Measurements from ENCODE around the gene ZNF287.

Gene ZNF287

DNA sequence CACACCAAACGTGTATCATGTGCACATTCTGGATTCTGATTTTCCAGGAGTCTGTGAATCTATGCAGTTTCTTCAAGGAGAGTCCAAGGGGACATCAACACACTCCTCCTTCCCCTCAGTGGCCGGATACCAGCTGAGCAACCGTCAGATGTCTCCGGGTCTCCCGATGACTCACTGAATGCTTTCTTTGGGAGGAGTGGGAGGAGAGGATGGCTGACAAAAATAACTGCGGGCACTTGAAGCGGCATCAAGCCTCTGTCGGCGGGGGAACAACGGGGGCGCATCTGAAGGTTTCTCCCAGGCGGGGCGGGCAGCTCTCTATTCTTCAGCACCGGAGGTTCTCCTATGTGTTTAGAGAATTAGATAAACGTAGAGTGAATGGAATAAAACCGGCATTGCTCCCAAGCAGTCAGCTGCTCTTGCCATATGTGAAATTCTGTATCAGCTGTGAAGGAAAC, 52.4 kb downstream of the ZNF287 start:
- no peak overlapping the region for H3K27ac ChIP-seq
- TF ChIP-seq, protein P1, sequence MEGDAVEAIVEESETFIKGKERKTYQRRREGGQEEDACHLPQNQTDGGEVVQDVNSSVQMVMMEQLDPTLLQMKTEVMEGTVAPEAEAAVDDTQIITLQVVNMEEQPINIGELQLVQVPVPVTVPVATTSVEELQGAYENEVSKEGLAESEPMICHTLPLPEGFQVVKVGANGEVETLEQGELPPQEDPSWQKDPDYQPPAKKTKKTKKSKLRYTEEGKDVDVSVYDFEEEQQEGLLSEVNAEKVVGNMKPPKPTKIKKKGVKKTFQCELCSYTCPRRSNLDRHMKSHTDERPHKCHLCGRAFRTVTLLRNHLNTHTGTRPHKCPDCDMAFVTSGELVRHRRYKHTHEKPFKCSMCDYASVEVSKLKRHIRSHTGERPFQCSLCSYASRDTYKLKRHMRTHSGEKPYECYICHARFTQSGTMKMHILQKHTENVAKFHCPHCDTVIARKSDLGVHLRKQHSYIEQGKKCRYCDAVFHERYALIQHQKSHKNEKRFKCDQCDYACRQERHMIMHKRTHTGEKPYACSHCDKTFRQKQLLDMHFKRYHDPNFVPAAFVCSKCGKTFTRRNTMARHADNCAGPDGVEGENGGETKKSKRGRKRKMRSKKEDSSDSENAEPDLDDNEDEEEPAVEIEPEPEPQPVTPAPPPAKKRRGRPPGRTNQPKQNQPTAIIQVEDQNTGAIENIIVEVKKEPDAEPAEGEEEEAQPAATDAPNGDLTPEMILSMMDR (IDR thresholded peaks at IDR 0.05) = no peak
- TF ChIP-seq ZFX (IDR thresholded peaks at IDR 0.05; ENCODE audit: borderline replicate concordance) = no peak

DNA sequence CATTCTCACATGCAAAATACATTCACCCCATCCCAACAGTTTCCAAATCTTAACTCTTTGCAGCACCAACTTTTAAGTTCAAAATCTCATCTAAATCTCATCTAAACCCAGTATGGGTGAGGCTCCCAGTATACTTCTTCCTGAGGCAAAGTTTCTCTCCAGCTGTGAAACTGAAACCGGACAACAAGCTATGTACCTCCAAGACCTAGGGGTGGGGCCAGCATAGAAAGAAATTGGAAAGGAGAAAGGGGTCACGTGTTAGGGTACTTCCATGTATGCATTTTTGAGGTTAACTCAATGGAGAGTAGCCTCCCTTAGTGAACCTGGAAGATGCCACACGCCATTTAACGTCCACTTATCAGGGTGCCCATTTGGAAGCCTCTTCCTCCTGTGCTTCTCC, 53.1 kb downstream of the ZNF287 start:
- no peak overlapping the region for H3K27ac ChIP-seq
- TF ChIP-seq, protein P1 (IDR thresholded peaks at IDR 0.05) = no peak
- no peak for TF ChIP-seq ZFX (IDR thresholded peaks at IDR 0.05; ENCODE audit: borderline replicate concordance)

DNA sequence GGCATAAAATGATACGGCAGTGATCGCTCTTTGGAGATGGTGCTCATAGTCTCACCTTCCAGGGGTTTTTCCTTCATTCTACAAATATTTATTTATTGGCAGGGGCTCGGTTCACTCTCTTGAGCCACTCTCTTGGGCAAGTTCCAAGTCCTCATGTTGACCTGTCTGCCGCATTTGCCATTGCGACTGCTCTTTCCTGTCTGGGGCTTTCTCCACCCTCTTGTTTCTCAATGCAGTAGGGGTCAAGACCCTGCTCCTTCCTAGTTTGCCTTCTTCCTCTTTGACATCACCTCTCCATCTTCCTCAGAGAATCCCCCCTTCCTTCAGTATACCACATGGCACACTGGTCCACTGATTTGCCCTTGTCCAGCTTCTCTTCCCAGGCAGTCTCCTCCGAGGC, 55.1 kb downstream of the ZNF287 start:
- TF ChIP-seq ZFX (IDR thresholded peaks at IDR 0.05; ENCODE audit: borderline replicate concordance) = no peak
- TF ChIP-seq, protein P1 (IDR thresholded peaks at IDR 0.05) = no peak
- no peak overlapping the region for H3K27ac ChIP-seq

DNA sequence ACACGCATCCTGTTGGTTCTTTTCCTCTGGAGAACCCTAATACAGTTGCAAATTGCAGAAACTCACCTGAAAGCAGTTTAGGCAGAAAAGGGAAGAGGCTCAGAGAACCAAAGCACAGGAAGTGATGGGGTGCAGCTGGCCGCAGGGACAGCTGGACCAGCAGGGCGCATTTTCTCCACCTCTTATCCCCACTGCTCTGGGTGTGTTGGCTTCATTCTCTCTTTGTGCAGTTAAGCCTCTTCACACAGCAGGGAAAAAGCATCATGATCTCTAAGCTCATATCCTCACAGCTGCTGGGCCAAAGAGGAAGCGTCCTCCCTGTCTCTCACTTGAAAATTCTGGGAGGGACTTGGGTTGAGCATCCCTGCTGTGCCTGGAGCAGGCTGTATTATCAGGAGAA, 57.0 kb downstream of the ZNF287 start:
- H3K27ac ChIP-seq = no peak overlapping the region
- TF ChIP-seq ZFX (IDR thresholded peaks at IDR 0.05; ENCODE audit: borderline replicate concordance) = no peak
- TF ChIP-seq, protein P1 (IDR thresholded peaks at IDR 0.05) = no peak

DNA sequence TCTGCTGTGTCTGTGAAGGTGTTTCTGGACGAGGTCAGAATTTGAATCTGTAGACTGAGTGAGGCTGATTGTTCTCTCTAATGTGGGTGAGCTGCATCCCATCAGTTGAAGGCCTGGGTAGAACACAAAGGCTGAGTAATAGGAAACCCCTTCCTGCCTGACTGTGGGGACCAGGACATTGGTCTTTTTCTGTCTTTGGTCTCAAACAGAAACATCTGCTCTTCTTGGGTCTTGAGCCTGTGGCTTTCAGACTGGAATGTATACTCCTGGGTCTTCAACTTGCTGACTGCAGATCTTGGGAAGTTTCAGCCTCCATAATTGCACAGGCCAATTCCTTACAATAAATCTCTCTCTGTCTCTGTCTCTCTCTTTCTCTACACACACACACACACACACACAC, 57.4 kb downstream of the ZNF287 start:
- H3K27ac ChIP-seq = no peak overlapping the region
- TF ChIP-seq ZFX (IDR thresholded peaks at IDR 0.05; ENCODE audit: borderline replicate concordance) = no peak
- TF ChIP-seq, protein P1 (IDR thresholded peaks at IDR 0.05) = no peak

DNA sequence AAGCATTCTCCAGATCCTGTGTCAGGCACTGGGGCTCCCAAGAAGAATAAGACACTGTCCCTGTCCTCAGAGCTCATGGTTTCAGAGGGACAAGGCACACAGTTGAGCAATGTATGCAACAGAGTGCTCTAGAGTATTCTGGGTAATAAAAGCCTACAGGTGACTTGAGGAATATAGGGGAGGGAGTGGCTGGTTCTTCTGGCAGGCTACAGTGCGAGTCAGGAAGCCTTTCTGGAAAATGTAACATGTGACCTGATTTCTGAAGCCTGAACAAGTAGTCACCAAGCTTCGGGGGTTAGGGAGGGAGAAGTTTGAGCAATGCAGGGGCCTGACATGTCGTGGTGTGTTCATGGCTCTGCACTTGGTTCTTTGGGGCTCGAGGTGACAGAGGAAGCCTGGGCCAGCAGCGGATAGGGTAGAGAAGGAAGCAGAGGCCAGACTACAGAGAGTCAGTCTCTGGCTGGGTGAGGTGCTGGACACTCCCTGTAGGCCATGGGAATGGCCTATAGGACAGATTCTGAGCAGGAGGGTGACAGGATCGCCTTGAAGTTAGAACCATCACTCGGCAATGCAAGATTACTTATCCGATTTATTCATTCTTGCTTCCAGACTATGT, 61.0 kb downstream of the ZNF287 start:
- TF ChIP-seq ZFX (IDR thresholded peaks at IDR 0.05; ENCODE audit: borderline replicate concordance) = no peak
- TF ChIP-seq, protein P1 (IDR thresholded peaks at IDR 0.05) = no peak
- no peak overlapping the region for H3K27ac ChIP-seq

DNA sequence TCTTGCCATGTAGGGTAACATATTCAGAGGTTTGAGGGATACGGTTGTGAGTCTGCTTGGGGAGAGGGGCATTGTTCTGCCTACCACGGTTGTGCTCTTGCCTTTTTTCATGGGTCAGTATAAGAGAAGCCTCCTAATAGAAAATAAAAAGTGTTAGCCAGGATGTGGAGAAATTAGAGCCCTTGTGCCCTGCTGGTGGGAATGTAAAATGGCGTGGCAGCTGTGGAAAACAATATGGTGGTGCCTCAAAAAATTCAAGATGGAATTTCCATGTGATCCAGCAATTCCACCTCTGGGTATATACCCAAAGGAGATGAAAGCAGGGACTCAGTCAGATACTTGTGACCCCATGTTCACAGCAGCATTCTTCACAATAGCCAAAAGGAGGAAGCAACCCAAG, 62.8 kb downstream of the ZNF287 start:
- no peak for TF ChIP-seq ZFX (IDR thresholded peaks at IDR 0.05; ENCODE audit: borderline replicate concordance)
- TF ChIP-seq, protein P1 (IDR thresholded peaks at IDR 0.05) = 0 out of 2 replicates have a peak, but pooled peaks have one; percentile 9
- no peak overlapping the region for H3K27ac ChIP-seq
